Lower leg skin (tissue), 4 donors: ENCODE measurements around the gene P3R3URF. TPM values are rescaled to one million over a fixed set of nuclear protein-coding genes. Genes with fewer than 3 reads are reported as not detected.
"Not testable (repeated sequence)": the region's sequence is repeated elsewhere in the genome, so short reads cannot be mapped to it uniquely, and the experiment has no call there.

ENCODE experiments used
- DNase-seq, 2 donors: peaks; one replicate each; pipeline ENCODE4 v3.0.0-alpha.2; 2019; ENCODE audit warnings: low spot score in 2 of 2
- H3K4me3 ChIP-seq: fragments of 200-600 bp; sonication (generic); 2 replicates; pipeline ENCODE4 v1.5.1; 2017; ENCODE audit warnings: mild to moderate bottlenecking, low read depth; ENCODE audit not compliant: poor library complexity, severe bottlenecking
- CTCF ChIP-seq, 3 donors: fragments of 450-650 bp; IDR thresholded peaks; one replicate each; pipeline ENCODE4 v1.5.1; 2016; ENCODE audit warnings: antibody characterized with exemption in 3 of 3, mild to moderate bottlenecking in 3 of 3, moderate library complexity in 2 of 3
- POLR2A ChIP-seq, 2 donors: fragments of 450-650 bp; IDR thresholded peaks; one replicate each; pipeline ENCODE4 v1.6.1; 2016 to 2017; ENCODE audit warnings: antibody characterized with exemption in 2 of 2, mild to moderate bottlenecking in 1 of 2, moderate library complexity in 1 of 2
- WGBS, 2 donors: methylation state at CpG; one replicate each; pipeline ENCODE4 v1.1.5; 2018; 5-methylcytosine and 5-hydroxymethylcytosine counted together
- intact Hi-C: fragments of 100-400 bp; cut with DNase I; formaldehyde crosslinking; loops from one replicate; pipeline ENCODE4 v1.15.0; 2023; ENCODE audit warnings: low total_unique reads
- total RNA-seq, 4 donors: library from RNA; depleted of rRNA; stranded (reverse); fragments of >200 nt; gene quantifications; one replicate each; pipeline ENCODE4 v1.1.0, GENCODE V29; 2016

The P3R3URF gene
- not detected for total RNA-seq

GRCh38 chr1:46176211-46176865, at the start of gene P3R3URF:
TSS of gene P3R3URF (minus strand) at chr1:46176488. CDS start at chr1:46176471, 17 bp downstream.
- intact Hi-C loops, result no loop called here
- no peak for TF ChIP-seq CTCF (IDR thresholded peaks at IDR 0.05)
- no peak for TF ChIP-seq POLR2A (IDR thresholded peaks at IDR 0.05)
- WGBS, 2 donors, result 90 to 94% methylated on average over 10 to 12 of the region's 13 CpGs

DNA sequence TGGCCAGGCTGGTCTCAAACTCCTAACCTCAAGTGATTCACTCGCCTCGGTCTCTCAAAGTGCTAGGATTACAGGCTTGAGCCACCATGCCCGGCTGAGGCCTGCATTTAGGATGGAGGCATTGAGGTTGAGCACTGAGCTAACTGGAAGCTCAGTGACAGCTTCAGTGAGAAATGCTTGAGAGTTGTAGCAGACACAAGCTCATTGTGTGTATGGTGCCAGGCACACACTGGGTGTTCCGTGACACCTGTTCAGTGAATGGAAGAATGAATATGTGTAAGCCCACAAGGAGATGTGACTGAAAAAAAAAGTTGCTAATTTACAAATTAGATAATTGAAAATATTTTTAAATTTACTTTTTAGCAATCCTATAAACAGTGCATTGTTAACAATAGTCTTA, 48.7 kb upstream of the P3R3URF start:
- TF ChIP-seq POLR2A (IDR thresholded peaks at IDR 0.05), result no peak
- no peak for TF ChIP-seq CTCF (IDR thresholded peaks at IDR 0.05)
- intact Hi-C loops, result loop anchor here (5.0 kb wide), 1 partner anchor 188 kb away; no protein-coding TSS in a partner anchor

More at GRCh38 chr1:46176211-46176865, at the start of gene P3R3URF:
- no peak within 1 kb of the TSS for H3K4me3 ChIP-seq
- DNase-seq, result no peak

GRCh38 chr1:46223472-46223943, 47.2 kb upstream of the P3R3URF start:
- no peak overlapping the region for H3K4me3 ChIP-seq
- 11% methylated on average over 6 of the region's 6 CpGs for WGBS, 2 donors
- DNase-seq, result peak; percentile 70 to 91
- intact Hi-C loops, result loop anchor here (5.0 kb wide), 1 partner anchor 186 kb away; no protein-coding TSS in a partner anchor
- peak in 2 of 3 donors; percentile 64 to 78 for TF ChIP-seq CTCF (IDR thresholded peaks at IDR 0.05)
- no peak for TF ChIP-seq POLR2A (IDR thresholded peaks at IDR 0.05)

More for the DNA sequence above, 48.7 kb upstream of the P3R3URF start:
- 84 to 88% methylated on average over 4 of the region's 4 CpGs for WGBS, 2 donors
- H3K4me3 ChIP-seq, result no peak overlapping the region
- no peak for DNase-seq

- DNase-seq, H3K4me3 ChIP-seq: not testable (repeated sequence)
- 70 to 78% methylated on average over 11 of the region's 11 CpGs for whole genome bisulfite sequencing, 2 donors
- intact Hi-C loops, result loop anchor here (5.0 kb wide), 1 partner anchor 186 kb away; no protein-coding TSS in a partner anchor
These were observed 46.8 kb upstream of the P3R3URF start for GRCh38 chr1:46223055-46223454.

- no peak overlapping the region for H3K4me3 ChIP-seq
- TF ChIP-seq POLR2A (IDR thresholded peaks at IDR 0.05) (no peak), CTCF (IDR thresholded peaks at IDR 0.05) (no peak)
- 68 to 84% methylated on average over 4 of the region's 4 CpGs for WGBS, 2 donors
- intact Hi-C loops, result loop anchor here (5.0 kb wide), 1 partner anchor 184 kb away; no protein-coding TSS in a partner anchor
- no peak for DNase-seq
These were observed 45.5 kb upstream of the P3R3URF start for GRCh38 chr1:46221749-46222148.

DNA sequence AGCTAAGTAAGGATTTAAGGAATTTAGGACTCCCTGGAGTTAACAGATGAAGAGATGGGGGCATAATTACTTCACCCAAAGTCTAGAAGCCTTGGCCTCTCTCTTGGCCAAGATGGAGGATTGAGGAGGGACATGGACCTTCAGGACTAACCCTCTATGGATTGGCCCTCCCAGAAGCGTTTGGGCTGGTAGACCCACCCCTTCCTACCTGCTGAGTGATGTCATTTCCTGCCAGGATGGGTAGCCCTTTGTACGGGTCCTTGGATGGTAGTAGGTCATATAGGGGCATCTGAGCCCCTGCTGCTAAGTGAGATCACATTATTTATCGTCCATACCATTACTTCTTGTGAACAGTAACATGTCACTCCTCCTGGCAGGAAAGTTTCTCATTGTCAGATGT, 44.5 kb upstream of the P3R3URF start:
- intact Hi-C loops, result loop anchor here (5.0 kb wide), 1 partner anchor 184 kb away; no protein-coding TSS in a partner anchor
- no peak for TF ChIP-seq POLR2A (IDR thresholded peaks at IDR 0.05)
- no peak for TF ChIP-seq CTCF (IDR thresholded peaks at IDR 0.05)
- no peak overlapping the region for H3K4me3 ChIP-seq
- no peak for DNase-seq
- 72 to 89% methylated on average over 3 of the region's 3 CpGs for WGBS, 2 donors
